Mucosa of stomach (tissue), 1 donor: ENCODE measurements around the gene FOXR1.
"Not testable (repeated sequence)": the region's sequence is repeated elsewhere in the genome, so short reads cannot be mapped to it uniquely, and the experiment has no call there.

Experiments used
- H3K27me3 ChIP-seq: one replicate; pipeline ENCODE4 v1.7.0; 2013; ENCODE audit warnings: mild to moderate bottlenecking, low read length; ENCODE audit not compliant: control insufficient read depth, insufficient read depth
- H3K36me3 ChIP-seq: one replicate; pipeline ENCODE4 v1.7.0; 2013; ENCODE audit warnings: low read length; ENCODE audit not compliant: control insufficient read depth, insufficient read depth
- H3K4me1 ChIP-seq: one replicate; pipeline ENCODE4 v1.7.0; 2013; ENCODE audit warnings: mild to moderate bottlenecking, low read length; ENCODE audit not compliant: control insufficient read depth, insufficient read depth
- H3K4me3 ChIP-seq: one replicate; pipeline ENCODE4 v1.7.0; 2013; ENCODE audit warnings: low read length
- H3K9ac ChIP-seq: one replicate; pipeline ENCODE4 v1.7.0; 2013; ENCODE audit warnings: mild to moderate bottlenecking, low read length, moderate library complexity
- H3K9me3 ChIP-seq: one replicate; pipeline ENCODE4 v1.7.0; 2013; ENCODE audit warnings: mild to moderate bottlenecking, low read length, moderate library complexity; ENCODE audit not compliant: control insufficient read depth
- donor health status: Pancreatic carcinoma.

Gene FOXR1

DNA sequence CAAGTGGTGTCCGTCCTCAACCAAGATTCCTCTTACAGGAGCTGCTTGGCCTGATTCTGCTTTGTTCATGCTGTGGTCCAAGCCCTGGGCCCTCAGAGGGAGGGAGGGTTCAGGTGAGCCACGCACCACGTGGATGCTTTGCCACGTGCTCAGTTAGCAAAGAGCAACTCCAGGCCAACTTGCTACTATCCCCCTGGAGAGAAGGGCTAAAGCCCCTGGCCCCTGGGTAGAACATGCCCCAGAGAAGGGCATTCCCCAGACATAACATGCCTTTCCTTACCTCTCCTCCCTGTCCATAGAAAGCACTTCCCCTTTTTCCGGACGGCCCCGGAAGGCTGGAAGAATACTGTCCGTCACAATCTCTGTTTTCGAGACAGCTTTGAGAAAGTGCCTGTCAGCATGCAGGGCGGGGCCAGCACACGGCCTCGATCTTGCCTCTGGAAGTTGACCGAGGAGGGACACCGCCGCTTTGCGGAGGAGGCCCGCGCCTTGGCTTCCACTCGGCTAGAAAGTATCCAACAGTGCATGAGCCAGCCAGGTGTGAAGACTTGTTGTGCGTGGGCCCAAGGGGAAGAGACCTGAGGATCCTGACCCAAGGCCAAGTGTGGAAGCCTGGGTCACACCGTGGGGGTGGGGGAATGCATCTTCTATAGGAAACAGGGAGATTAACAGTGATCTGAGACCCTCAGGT is 8.8 kb downstream of the FOXR1 start:
- H3K4me1 ChIP-seq: peaks cover 7% of the 10 kb centered on the region
- no peaks in the 10 kb centered on the region for H3K36me3 ChIP-seq
- H3K27me3 ChIP-seq: peaks cover 9% of the 10 kb centered on the region
- no peak overlapping the region for H3K4me3 ChIP-seq
- H3K9ac ChIP-seq: no peak overlapping the region
- no peaks in the 10 kb centered on the region for H3K9me3 ChIP-seq

DNA sequence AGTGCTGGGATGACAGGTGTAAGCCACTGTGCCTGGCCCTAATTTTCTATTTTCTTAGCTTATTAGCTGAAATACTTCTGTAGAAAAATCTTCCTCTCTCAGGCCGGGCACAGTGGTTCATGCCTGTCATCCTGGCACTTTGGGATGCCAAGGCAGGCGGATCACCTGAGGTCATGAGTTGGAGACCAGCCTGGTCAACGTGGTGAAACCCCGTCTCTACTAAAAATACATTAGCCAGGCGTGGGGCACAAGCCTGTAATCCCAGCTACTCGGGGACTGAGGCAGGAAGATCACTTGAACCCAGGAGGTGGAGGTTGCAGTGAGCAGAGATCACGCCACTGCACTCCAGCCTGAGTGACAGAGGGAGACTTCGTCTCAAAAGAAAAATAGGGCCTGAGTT is 12.8 kb downstream of the FOXR1 start:
- not testable (repeated sequence) for H3K4me1 ChIP-seq, H3K4me3 ChIP-seq, H3K9ac ChIP-seq, H3K27me3 ChIP-seq, H3K36me3 ChIP-seq, H3K9me3 ChIP-seq

DNA sequence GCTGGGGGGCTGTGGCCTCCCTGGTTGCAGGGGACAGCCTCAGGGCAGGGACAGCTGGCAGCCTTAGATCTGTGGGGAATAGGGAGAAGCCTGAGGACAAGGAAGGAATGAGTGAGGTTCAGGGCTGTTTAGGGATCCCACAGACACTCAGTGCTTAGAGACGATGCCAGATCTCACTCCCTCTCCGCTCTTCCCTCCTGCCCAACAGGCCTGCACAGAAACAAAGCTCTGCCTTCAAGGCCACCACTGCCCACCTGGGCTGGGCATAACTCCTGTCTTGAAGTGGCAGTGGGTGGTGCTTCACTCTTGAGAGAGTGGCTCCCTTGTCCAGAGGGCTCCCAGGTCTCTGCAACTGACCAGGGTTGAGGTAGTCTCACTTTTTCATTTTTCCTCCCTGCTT is 13.3 kb downstream of the FOXR1 start:
- peaks cover 7% of the 10 kb centered on the region for H3K4me1 ChIP-seq
- peaks cover 9% of the 10 kb centered on the region for H3K27me3 ChIP-seq
- H3K9me3 ChIP-seq: no peaks in the 10 kb centered on the region
- H3K9ac ChIP-seq: no peak overlapping the region
- H3K4me3 ChIP-seq: no peak overlapping the region
- H3K36me3 ChIP-seq: no peaks in the 10 kb centered on the region

DNA sequence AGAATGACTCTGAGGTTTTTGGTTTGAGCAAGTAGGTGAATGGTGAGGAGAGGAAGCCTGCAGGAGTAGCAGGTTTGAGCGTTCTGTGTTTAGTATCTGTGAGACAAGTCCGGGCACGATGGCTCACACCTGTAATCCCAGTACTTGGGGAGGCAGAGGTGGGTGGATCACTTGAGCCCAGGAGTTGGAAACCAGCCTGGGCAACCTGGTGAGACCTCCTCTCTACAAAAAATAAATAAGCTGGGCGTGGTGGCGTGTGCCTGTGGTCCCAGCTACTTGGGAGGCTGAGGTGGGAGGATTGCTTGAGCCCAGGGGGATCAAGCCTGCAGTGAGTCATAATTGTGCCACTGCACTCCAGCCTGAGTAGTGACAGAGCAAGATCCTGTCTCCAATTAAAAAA is 16.7 kb downstream of the FOXR1 start:
- H3K9ac ChIP-seq: no peak overlapping the region
- no peaks in the 10 kb centered on the region for H3K9me3 ChIP-seq
- H3K4me3 ChIP-seq: no peak overlapping the region
- no peaks in the 10 kb centered on the region for H3K4me1 ChIP-seq
- no peaks in the 10 kb centered on the region for H3K36me3 ChIP-seq
- no peaks in the 10 kb centered on the region for H3K27me3 ChIP-seq

DNA sequence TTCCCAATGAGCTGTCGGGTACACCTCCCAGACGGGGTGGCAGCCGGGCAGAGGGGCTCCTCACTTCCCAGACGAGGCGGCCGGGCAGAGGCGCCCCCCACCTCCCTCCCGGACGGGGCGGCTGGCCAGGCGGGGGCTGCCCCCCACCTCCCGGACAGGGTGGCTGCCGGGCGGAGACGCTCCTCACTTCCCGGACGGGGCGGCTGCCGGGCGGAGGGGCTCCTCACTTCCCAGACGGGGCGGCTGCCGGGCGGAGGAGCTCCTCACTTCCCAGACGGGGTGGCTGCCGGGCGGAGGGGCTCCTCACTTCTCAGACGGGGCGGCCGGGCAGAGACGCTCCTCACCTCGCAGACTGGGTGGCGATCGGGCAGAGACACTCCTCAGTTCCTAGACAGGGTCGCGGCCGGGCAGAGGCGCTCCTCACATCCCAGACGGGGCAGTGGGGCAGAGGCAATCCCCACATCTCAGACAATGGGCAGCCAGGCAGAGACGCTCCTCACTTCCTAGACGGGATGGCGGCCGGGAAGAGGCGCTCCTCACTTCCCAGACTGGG is 20.0 kb downstream of the FOXR1 start:
- H3K36me3 ChIP-seq, H3K27me3 ChIP-seq, H3K9ac ChIP-seq, H3K4me1 ChIP-seq, H3K4me3 ChIP-seq, H3K9me3 ChIP-seq: not testable (repeated sequence)

DNA sequence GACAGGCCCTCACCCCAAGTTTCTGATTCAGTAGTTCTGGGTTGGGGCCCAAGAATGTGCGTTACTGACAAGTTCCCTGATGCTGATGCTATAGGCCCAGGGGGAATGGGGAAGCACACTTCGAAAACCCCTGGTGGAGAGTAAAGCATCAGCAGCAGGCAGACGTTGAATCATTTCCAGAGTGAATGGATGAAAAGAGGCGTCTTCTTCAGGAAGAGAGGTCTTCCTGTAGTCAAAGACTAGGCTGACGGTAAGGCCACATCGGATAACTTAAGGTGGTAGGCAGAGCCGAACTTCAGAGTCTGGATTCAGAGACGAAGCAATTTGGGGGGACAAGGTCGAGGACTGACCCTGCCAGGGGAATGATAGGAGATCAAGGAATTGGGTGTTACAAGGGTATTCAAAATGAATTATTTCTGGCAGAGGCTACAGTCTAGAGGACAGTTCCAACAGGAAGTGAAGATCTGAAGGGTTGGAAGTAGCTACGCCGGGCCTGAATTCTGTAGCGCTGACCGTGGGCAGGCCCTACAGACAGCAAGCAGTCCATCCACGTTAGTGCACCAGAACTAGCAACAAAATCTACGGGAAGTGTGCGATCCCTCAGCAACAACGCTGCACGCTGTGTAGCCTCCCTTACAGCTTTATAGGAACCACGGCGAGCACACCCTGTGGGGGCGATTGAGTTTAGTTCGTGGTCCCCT is 25.5 kb downstream of the FOXR1 start:
- H3K4me1 ChIP-seq: peaks cover 9% of the 10 kb centered on the region
- H3K36me3 ChIP-seq: no peaks in the 10 kb centered on the region
- H3K4me3 ChIP-seq: peak overlapping the region; percentile 64
- peak overlapping the region; percentile 58 for H3K9ac ChIP-seq
- no peaks in the 10 kb centered on the region for H3K27me3 ChIP-seq
- H3K9me3 ChIP-seq: no peaks in the 10 kb centered on the region

DNA sequence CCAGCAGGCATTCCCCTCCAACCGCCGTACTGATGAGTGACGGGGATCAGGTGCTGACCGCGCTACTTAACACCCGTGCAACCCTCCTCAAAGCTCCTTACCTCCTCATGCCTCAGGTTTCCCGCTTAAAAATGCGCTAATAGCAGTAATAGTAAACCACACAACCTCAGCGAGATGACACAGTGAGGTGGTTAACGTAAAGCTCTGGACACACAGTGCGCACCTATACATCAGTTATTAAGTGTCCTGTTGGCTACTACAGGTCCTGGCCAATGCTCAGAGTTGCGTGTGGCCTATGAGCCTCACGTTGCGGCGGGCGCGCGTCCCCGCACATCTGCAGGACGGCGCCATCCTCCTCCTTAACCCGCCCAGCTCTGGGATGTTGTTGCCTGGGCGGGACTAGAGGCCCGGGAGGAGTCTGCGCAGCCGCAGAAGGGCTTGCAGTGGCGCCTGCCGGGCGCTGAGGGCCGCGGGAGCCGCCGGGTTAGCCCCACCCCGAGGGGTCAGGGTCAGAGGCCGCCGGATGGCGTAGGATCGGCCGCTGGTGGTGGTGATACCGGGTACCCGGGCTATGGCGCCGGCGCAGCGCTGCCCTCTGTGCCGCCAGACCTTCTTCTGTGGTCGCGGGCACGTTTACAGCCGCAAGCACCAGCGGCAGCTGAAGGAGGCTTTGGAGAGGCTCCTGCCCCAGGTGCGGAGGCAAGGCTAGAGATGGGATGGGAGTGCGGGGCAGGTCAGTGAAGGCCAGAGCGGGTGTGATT is 26.2 kb downstream of the FOXR1 start, which contains the start of gene CENATAC:
TSS of gene CENATAC (plus strand) at position 512 of the 761 bp plus-strand sequence. CDS start at position 572, 60 bp downstream.
- peaks cover 9% of the 10 kb centered on the region for H3K4me1 ChIP-seq
- H3K4me3 ChIP-seq: peak within 1 kb of the TSS; percentile 64
- no peaks in the 10 kb centered on the region for H3K36me3 ChIP-seq
- peak within 1 kb of the TSS; percentile 58 for H3K9ac ChIP-seq
- no peaks in the 10 kb centered on the region for H3K9me3 ChIP-seq
- H3K27me3 ChIP-seq: no peaks in the 10 kb centered on the region

DNA sequence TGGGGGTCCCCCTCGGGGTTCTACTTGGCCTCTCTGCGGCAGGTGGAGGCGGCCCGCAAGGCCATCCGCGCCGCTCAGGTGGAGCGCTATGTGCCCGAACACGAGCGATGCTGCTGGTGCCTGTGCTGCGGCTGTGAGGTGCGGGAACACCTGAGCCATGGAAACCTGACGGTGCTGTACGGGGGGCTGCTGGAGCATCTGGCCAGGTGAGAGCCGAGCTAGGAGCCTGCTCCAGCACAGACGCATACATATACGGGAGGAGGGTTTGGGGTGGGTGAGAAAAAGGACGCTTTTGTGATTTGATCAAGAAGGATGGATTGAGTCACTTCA is 26.8 kb downstream of the FOXR1 start:
- H3K36me3 ChIP-seq: no peaks in the 10 kb centered on the region
- H3K4me1 ChIP-seq: peaks cover 9% of the 10 kb centered on the region
- no peaks in the 10 kb centered on the region for H3K9me3 ChIP-seq
- peak overlapping the region; percentile 64 for H3K4me3 ChIP-seq
- H3K27me3 ChIP-seq: no peaks in the 10 kb centered on the region
- H3K9ac ChIP-seq: peak overlapping the region; percentile 58

DNA sequence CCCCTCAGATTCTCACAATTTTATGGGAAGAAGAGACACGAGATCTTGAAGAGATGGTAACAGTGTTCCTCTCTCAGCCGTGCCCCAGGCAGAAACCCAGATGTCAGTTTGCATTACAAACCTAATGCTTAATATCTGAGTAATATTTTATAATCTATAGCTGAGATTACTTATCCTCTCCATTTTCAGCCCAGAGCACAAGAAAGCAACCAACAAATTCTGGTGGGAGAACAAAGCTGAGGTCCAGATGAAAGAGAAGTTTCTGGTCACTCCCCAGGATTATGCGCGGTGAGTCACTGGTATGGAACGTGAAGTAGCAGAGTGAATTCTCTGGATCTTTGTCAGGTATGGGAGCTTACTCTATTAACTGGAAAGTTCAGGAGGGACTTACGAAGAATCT is 27.3 kb downstream of the FOXR1 start:
- H3K9ac ChIP-seq: peak overlapping the region; percentile 58

DNA sequence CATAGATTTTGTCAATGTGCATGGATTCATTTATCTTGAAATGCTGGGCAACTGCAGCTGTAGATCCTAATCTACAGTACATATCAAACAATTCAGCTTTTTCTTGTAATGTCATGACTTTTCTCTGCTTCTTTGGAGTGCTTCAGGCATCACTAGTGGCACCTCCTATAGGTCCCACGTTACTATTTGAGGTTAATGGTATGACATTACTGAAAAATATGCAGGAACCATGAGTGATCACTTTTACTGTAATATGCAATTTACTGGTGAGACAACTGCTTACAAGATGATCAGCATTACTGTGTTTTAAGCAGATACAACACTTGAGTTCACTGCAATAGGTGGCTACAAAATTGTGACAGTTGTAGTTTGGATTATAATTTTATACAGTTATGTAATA is 29.3 kb downstream of the FOXR1 start:
- H3K4me1 ChIP-seq: peaks cover 9% of the 10 kb centered on the region
- H3K9ac ChIP-seq: no peak overlapping the region
- no peaks in the 10 kb centered on the region for H3K27me3 ChIP-seq
- no peaks in the 10 kb centered on the region for H3K9me3 ChIP-seq
- H3K4me3 ChIP-seq: no peak overlapping the region
- H3K36me3 ChIP-seq: no peaks in the 10 kb centered on the region

More for the DNA sequence above, 27.3 kb downstream of the FOXR1 start:
- peak overlapping the region; percentile 64 for H3K4me3 ChIP-seq
- no peaks in the 10 kb centered on the region for H3K9me3 ChIP-seq
- H3K4me1 ChIP-seq: peaks cover 9% of the 10 kb centered on the region
- H3K27me3 ChIP-seq: no peaks in the 10 kb centered on the region
- H3K36me3 ChIP-seq: no peaks in the 10 kb centered on the region

DNA sequence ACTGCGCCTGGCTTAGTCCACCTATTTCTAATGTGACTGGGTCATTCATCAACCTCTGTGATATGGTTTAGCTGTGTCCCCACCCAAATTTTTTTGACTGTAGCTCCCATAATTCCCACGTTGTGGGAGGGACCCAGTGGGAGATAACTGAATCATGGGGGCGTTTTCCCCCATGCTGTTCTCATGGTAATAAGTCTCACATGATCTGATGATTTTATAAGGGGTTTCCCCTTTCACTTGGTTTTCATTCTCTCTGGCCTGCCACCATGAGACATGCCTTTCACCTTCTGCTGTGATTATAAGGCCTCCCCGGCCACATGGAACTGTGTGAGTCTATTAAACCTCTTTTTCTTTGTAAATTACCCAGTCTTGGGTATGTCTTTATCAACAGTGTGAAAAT is 35.1 kb downstream of the FOXR1 start:
- Histone ChIP-seq H3K9me3 (no peaks in the 10 kb centered on the region), H3K4me3 (no peak overlapping the region), H3K36me3 (peaks cover 4% of the 10 kb centered on the region), H3K9ac (no peak overlapping the region), H3K4me1 (no peaks in the 10 kb centered on the region), H3K27me3 (no peaks in the 10 kb centered on the region)

DNA sequence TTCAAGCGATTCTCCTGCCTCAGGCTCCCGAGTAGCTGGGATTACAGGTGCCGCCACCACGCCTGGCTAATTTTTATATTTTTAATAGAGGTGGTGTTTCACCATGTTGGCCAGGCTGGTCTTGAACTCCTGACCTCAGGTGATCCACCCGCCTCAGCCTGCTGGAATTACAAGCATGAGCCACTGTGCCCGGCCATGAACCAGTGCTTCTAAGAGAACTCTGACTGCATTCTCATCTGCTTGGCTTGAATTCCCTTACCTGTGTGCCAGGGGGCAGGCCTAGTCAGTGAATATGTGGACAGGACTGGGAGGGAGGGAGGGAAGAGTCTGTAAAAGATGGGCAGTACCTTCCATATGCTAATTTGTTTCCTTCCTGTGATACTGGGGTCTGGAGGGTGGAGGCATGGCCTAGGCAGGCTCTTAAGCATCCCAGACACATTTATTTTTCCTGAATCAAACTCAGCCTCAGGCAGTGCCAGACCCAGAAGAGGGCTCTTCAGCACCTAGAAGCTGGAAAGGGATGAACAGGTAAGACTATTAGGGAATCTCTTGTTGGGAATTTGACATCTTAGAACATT is 40.0 kb downstream of the FOXR1 start:
- Histone ChIP-seq H3K4me1 (peaks cover 4% of the 10 kb centered on the region), H3K36me3 (peaks cover 18% of the 10 kb centered on the region), H3K9me3 (no peaks in the 10 kb centered on the region), H3K4me3 (no peak overlapping the region), H3K9ac (no peak overlapping the region), H3K27me3 (no peaks in the 10 kb centered on the region)
